Measurements from ENCODE around the gene KCNQ1. TPM values are rescaled to one million over a fixed set of nuclear protein-coding genes. Genes with fewer than 3 reads are reported as not detected.
"Not testable (repeated sequence)": the region's sequence is repeated elsewhere in the genome, so short reads cannot be mapped to it uniquely, and the experiment has no call there.

KCNQ1 gene
- total RNA-seq, 1 experiment from 2014 or later = 2.5 TPM

GRCh38 chr11:2477936-2478335 lies 33.1 kb downstream of the KCNQ1 start:
- Mint-ChIP-seq H3K4me1 (no peaks in the 10 kb centered on the region), H3K27ac (no peak overlapping the region), H3K36me3 (peaks cover 24% of the 10 kb centered on the region), H3K9me3 (peaks cover 46% of the 10 kb centered on the region), H3K4me3 (no peak overlapping the region), H3K27me3 (ENCODE audit: low read depth) (peaks cover 91% of the 10 kb centered on the region)
- CTCF ChIA-PET = no interaction called here
- ATAC-seq = no peak
- no peak for DNase-seq (ENCODE audit: low spot score)
- POLR2A ChIA-PET = no interaction called here
- TF ChIP-seq ZNF512 (CRISPR knock-in tag; IDR thresholded peaks at IDR 0.05; ENCODE audit: borderline replicate concordance) (no peak), SP1 (CRISPR knock-in tag; conservative IDR thresholded peaks at IDR 0.05) (no peak), ZMAT4 (CRISPR knock-in tag; IDR thresholded peaks at IDR 0.05) (no peak), GRHL2 (CRISPR knock-in tag; IDR thresholded peaks at IDR 0.05; ENCODE audit: insufficient replicate concordance, severe bottlenecking) (no peak), TP53 (CRISPR knock-in tag; IDR thresholded peaks at IDR 0.05) (no peak)

GRCh38 chr11:2480067-2480873 lies 35.5 kb downstream of the KCNQ1 start:
- H3K4me1 Mint-ChIP-seq; POLR2A ChIA-PET; ATAC-seq; DNase-seq (ENCODE audit: low spot score); CTCF ChIA-PET; H3K4me3 Mint-ChIP-seq; H3K27ac Mint-ChIP-seq: not testable (repeated sequence)
- H3K27me3 Mint-ChIP-seq (ENCODE audit: low read depth) = peaks cover 97% of the 10 kb centered on the region
- H3K36me3 Mint-ChIP-seq = peaks cover 24% of the 10 kb centered on the region
- H3K9me3 Mint-ChIP-seq = peaks cover 47% of the 10 kb centered on the region

GRCh38 chr11:2480874-2481220 lies 36.0 kb downstream of the KCNQ1 start:
- H3K27ac Mint-ChIP-seq = no peak overlapping the region
- TF ChIP-seq ZNF512 (CRISPR knock-in tag; IDR thresholded peaks at IDR 0.05; ENCODE audit: borderline replicate concordance) (no peak), CREM (CRISPR knock-in tag; IDR thresholded peaks at IDR 0.05) (no peak), GABPB1 (CRISPR knock-in tag; IDR thresholded peaks at IDR 0.05) (no peak), TEAD4 (CRISPR knock-in tag; IDR thresholded peaks at IDR 0.05) (no peak), IRF1 (CRISPR knock-in tag; IDR thresholded peaks at IDR 0.05) (no peak), ETV6 (CRISPR knock-in tag; IDR thresholded peaks at IDR 0.05) (no peak), CDX4 (CRISPR knock-in tag; IDR thresholded peaks at IDR 0.05; ENCODE audit: borderline replicate concordance) (no peak), TCF7 (CRISPR knock-in tag; IDR thresholded peaks at IDR 0.05; ENCODE audit: low read depth) (no peak), ATF2 (CRISPR knock-in tag; IDR thresholded peaks at IDR 0.05; ENCODE audit: borderline replicate concordance, low read depth) (no peak), SOX15 (CRISPR knock-in tag; IDR thresholded peaks at IDR 0.05) (no peak), JAZF1 (CRISPR knock-in tag; IDR thresholded peaks at IDR 0.05) (no peak), PRDM15 (CRISPR knock-in tag; IDR thresholded peaks at IDR 0.05) (no peak), MXD4 (CRISPR knock-in tag; IDR thresholded peaks at IDR 0.05; ENCODE audit: borderline replicate concordance) (no peak), PREB (CRISPR knock-in tag; IDR thresholded peaks at IDR 0.05; ENCODE audit: borderline replicate concordance) (no peak), KAT7 (CRISPR knock-in tag; IDR thresholded peaks at IDR 0.05; ENCODE audit: borderline replicate concordance) (no peak)
- H3K9me3 Mint-ChIP-seq = peaks cover 53% of the 10 kb centered on the region
- no peaks in the 10 kb centered on the region for H3K4me1 Mint-ChIP-seq
- ChIA-PET POLR2A (no interaction called here), CTCF (no interaction called here)
- DNase-seq (ENCODE audit: low spot score) (no peak), ATAC-seq (no peak)
- no peak overlapping the region for H3K4me3 Mint-ChIP-seq
- H3K27me3 Mint-ChIP-seq (ENCODE audit: low read depth) = peaks cover 97% of the 10 kb centered on the region
- H3K36me3 Mint-ChIP-seq = peaks cover 24% of the 10 kb centered on the region

Measured in WTC11 (cell line).